ENCODE results near the gene RCC2.
A peak's percentile ranks its signal among the peaks of the same experiment; 100 is the strongest.
"Not testable (repeated sequence)": the region's sequence is repeated elsewhere in the genome, so short reads cannot be mapped to it uniquely, and the experiment has no call there.

RCC2 gene

DNA sequence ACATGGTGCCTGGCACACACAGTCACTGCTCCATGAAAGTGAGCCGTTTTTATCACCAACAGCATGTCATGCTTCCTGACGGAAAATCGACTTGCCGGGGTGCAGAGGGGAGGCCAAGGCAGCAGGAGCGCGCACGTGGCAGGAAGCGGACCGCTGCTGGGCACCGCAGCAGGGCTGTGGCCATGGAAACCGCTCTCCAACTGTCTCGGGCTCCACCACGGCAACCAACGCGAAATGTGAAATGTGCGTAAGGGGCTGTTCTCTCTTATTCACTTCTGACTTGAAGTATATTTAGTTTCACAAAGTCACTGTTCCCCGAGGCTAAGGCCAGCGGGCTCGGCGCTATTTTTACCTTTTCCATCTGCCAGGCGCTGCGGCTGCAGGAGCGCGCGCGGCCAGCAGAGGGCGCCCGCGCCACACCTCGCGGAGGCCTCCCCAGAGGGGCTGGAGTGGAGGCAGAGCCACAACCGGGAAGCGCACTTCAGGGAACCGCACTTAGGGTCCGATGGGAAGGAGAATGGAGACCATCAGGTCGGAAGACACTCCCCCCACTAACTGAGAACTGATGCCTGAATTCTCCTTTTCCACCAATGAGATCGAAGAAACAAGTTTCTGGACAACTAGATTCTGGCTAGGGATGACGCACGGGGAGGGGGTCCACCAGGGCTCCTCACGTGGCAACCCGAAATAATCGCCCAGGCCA lies 19.7 kb downstream of the RCC2 start:
- TF ChIP-seq, protein P1, sequence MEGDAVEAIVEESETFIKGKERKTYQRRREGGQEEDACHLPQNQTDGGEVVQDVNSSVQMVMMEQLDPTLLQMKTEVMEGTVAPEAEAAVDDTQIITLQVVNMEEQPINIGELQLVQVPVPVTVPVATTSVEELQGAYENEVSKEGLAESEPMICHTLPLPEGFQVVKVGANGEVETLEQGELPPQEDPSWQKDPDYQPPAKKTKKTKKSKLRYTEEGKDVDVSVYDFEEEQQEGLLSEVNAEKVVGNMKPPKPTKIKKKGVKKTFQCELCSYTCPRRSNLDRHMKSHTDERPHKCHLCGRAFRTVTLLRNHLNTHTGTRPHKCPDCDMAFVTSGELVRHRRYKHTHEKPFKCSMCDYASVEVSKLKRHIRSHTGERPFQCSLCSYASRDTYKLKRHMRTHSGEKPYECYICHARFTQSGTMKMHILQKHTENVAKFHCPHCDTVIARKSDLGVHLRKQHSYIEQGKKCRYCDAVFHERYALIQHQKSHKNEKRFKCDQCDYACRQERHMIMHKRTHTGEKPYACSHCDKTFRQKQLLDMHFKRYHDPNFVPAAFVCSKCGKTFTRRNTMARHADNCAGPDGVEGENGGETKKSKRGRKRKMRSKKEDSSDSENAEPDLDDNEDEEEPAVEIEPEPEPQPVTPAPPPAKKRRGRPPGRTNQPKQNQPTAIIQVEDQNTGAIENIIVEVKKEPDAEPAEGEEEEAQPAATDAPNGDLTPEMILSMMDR (IDR thresholded peaks at IDR 0.05; ENCODE audit: unreplicated experiment in 3 of 3) = peak; percentile 98 to 99 (median 99)
- H3K9me3 Mint-ChIP-seq = no peaks in the 10 kb centered on the region
- H3K36me3 Mint-ChIP-seq (ENCODE audit: low read depth) = peaks cover 91% of the 10 kb centered on the region
- peaks cover 15% of the 10 kb centered on the region for H3K4me1 Mint-ChIP-seq
- no peak overlapping the region for H3K4me3 Mint-ChIP-seq
- H3K27me3 Mint-ChIP-seq (ENCODE audit: low read depth) = no peaks in the 10 kb centered on the region
- H3K27ac Mint-ChIP-seq = no peak overlapping the region

DNA sequence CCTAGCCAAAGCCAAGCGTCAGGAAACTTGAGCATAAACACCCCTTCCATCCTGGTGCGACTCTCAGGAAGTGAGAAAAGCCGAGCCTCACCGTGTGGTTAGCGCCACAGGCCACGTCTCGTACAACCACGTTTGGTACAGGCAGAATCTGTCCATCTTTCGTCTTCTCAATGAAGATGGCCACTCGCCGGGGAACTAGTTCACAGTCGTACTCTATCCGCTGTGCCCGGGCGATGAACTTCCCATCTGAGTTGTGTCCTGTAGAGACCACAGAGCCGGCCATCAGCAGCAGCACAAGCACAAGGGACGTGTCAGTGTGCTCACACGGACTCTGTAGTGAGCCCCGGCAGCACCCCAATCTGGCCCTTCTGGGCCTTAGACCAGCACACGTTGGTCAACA lies 23.1 kb downstream of the RCC2 start:
- Mint-ChIP-seq H3K27ac (no peak overlapping the region), H3K9me3 (no peaks in the 10 kb centered on the region), H3K36me3 (ENCODE audit: low read depth) (peaks cover 83% of the 10 kb centered on the region), H3K4me1 (peaks cover 8% of the 10 kb centered on the region), H3K27me3 (ENCODE audit: low read depth) (no peaks in the 10 kb centered on the region), H3K4me3 (no peak overlapping the region)
- TF ChIP-seq, protein P1 (IDR thresholded peaks at IDR 0.05; ENCODE audit: unreplicated experiment in 3 of 3) = no peak

DNA sequence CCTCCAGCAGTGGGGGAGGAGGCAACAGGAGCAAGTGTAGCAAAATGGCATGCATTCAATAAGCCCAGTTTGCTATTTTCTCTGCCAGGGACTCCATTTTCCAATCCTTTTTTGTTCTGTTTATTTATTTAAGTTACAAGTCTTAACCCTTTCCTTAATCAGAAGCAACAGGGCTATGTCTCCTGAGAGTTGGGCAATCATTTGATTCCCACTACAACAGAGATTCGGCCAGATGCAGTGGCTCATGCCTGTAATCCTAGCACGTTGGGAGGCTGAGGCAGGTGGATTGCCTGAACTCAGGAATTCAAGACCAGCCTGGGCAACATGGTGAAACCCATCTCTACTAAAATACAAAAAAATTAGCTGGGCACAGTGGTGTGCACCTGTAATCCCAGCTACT lies 25.5 kb downstream of the RCC2 start:
- H3K36me3 Mint-ChIP-seq (ENCODE audit: low read depth) = peaks cover 85% of the 10 kb centered on the region
- no peaks in the 10 kb centered on the region for H3K9me3 Mint-ChIP-seq

DNA sequence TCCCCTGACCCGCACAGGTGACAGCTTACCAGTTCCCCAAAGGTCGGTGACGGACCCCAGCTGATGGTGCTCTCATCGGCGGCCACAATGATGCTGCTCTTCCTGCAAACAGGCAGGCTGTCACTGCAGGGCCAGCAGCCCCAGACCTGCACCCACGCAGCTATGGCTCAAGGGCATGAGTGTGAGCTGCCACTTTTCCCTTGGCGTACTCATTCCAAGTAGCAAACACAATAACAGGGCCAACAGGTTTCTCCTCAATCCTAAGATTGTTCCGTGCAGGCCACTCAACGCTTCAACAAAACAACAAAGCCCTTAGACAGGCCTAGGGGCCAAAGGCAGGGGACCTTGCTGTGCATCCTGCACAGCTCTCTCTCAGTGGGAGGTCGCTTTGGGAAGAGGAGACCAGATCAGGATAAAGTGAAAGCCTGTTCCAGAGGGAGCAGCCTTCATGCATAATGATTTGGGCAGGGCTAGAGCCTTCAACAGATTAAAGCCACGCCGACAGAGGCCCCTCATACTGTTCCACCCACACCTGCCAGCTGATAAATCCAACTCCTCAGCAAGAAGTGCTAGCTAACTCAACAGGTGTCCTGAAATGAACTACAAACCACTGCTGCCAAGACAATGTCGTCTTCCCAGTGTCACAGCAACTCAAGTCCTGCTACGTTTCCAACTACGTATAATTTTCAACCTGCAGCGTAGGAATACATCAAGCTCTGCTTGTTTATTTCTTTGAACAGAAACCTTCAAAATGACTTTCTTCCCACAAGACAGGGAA lies 27.2 kb downstream of the RCC2 start:
- peaks cover 8% of the 10 kb centered on the region for H3K4me1 Mint-ChIP-seq
- no peak overlapping the region for H3K27ac Mint-ChIP-seq
- peaks cover 84% of the 10 kb centered on the region for H3K36me3 Mint-ChIP-seq (ENCODE audit: low read depth)
- H3K9me3 Mint-ChIP-seq = no peaks in the 10 kb centered on the region
- H3K27me3 Mint-ChIP-seq (ENCODE audit: low read depth) = no peaks in the 10 kb centered on the region
- TF ChIP-seq, protein P1 (IDR thresholded peaks at IDR 0.05; ENCODE audit: unreplicated experiment in 3 of 3) = no peak
- no peak overlapping the region for H3K4me3 Mint-ChIP-seq

More for the DNA sequence above, 25.5 kb downstream of the RCC2 start:
- TF ChIP-seq, protein P1 (IDR thresholded peaks at IDR 0.05; ENCODE audit: unreplicated experiment in 3 of 3) = no peak
- Mint-ChIP-seq H3K4me1 (peaks cover 8% of the 10 kb centered on the region), H3K27me3 (ENCODE audit: low read depth) (no peaks in the 10 kb centered on the region), H3K27ac (no peak overlapping the region), H3K4me3 (no peak overlapping the region)

DNA sequence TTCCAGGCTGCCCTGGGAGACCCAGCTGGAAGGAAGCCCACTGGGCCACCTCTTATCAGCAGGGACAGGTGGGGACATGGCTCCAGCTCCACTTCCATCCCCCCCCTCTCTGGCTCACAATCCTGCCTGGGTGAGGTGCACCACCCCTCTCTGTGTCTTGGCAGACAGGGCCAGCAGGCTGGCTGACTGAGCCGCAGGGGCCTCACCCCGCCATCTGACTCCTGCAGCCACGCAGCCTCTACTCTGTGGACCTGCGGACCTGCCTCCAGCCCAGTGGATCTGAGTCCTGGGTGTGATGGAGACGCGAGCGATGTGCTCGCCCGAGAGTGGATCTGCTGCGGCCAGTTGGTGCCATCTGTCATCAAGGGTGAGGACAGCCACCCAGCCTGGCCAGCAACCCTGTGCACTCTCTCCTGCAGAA lies 30.1 kb downstream of the RCC2 start:
- TF ChIP-seq, protein P1 (IDR thresholded peaks at IDR 0.05; ENCODE audit: unreplicated experiment in 3 of 3) = no peak
- Mint-ChIP-seq H3K27me3 (ENCODE audit: low read depth) (no peaks in the 10 kb centered on the region), H3K27ac (no peak overlapping the region), H3K36me3 (ENCODE audit: low read depth) (peaks cover 62% of the 10 kb centered on the region), H3K4me3 (no peak overlapping the region), H3K4me1 (peaks cover 8% of the 10 kb centered on the region), H3K9me3 (no peaks in the 10 kb centered on the region)

DNA sequence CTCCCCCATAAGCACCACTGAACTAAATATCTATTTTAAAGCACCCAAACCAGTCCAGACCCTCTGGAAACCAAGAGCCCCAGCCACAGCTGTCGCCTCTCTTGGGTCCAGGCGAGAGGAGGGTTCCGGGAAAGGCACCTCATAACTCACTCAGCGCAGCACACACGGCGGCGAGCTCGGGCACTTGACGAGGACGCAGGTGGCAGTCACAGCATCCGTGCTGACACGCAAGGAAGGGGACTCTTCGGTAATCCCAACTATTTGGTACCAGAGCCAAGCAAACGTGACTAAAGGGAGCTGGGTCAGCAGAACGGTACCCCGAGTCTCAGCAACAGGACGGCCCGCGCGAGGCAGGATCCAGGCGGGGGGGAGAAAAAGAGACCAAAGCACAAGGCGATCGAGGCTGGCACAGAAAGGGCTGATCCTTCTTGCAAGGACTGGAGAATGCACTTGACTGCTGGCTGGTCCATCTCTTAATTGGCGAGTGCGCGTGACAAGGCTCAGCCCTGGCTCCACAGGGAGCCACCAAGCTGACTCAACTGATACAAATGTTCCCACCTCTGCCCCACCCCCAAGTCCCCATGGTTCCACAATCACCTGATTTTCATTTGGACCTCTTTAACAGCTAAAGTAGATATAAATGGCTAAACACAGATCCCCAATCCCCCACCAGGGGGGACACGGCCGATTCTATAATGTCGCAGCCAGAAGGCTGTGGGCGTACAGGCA lies 31.5 kb downstream of the RCC2 start:
- H3K9me3 Mint-ChIP-seq; H3K4me1 Mint-ChIP-seq; H3K4me3 Mint-ChIP-seq; H3K27me3 Mint-ChIP-seq (ENCODE audit: low read depth); H3K27ac Mint-ChIP-seq: not testable (repeated sequence)
- peaks cover 55% of the 10 kb centered on the region for H3K36me3 Mint-ChIP-seq (ENCODE audit: low read depth)

DNA sequence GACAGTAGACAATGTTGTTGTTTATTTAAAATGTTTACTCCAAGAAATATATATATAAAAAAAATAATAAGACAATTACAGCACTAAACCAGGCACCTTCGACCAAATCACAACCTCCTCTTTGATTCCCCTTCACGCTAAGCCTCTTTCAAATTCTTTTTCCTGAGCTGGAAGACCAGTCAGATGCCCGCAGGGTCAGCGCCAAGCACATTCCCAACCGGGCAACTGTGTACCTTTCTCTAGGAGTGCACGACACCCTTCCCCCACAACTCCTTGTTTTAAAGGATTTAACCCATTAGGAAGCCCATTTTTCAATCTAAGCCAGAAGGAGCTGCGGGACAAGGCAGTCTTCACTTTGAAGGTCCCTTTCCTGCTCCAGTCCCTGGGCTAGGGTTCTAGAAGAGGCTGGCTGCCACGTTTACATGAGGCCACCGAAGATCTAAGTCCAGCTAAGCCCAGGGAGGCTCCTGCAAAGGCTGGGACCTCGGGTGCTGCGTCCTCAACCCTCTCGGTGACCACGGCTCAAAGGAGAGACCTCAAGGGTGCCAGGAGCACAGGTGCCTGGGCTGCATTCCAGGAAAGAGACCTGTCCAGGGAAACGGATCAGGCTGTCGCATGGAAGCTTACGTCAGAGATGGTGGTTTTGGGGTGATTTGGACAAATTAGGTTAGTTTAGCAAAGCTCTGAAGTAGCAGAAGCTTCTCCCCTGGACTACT lies 32.6 kb downstream of the RCC2 start:
- peaks cover 45% of the 10 kb centered on the region for H3K36me3 Mint-ChIP-seq (ENCODE audit: low read depth)
- not testable (repeated sequence) for H3K4me3 Mint-ChIP-seq; H3K27ac Mint-ChIP-seq; H3K9me3 Mint-ChIP-seq; H3K27me3 Mint-ChIP-seq (ENCODE audit: low read depth); H3K4me1 Mint-ChIP-seq

Measured in nephron (organoid).